HepG2 (cell line): Measurements from ENCODE around the gene STXBP5L. TPM values are rescaled to one million over a fixed set of nuclear protein-coding genes. Genes with fewer than 3 reads are reported as not detected.
A peak's percentile ranks its signal among the peaks of the same experiment; 100 is the strongest.

Experiments
- ATAC-seq: fragments of 200-7000 bp; cut with Tn5 transposase; 3 replicates; pipeline ENCODE4 v1.9.1; 2020; ENCODE audit warnings: mild to moderate bottlenecking, moderate library complexity
- BruUV-seq: library from RNA; stranded (reverse); fragments of 400-500 nt; replicated peaks from 2 replicates; lab custom pipeline; 2021; lab: Mats Ljungman, UMichigan
- CTCF ChIA-PET: fragments of 300-600 bp; formaldehyde crosslinking; extraction: SDS; loops from one replicate; lab custom pipeline; 2021; ENCODE audit warnings: low total read pairs, inconsistent platforms, low intra/inter-chr PET ratio; lab: Yijun Ruan, JAX
- POLR2A ChIA-PET: fragments of 350-600 bp; sonication (Branson Sonifier 250); formaldehyde crosslinking; loops from one replicate; lab custom pipeline; 2020; ENCODE audit warnings: antibody characterized with exemption, inconsistent platforms; lab: Yijun Ruan, JAX
- DNase-seq: peaks from one replicate; pipeline ENCODE4 v3.0.0-alpha.2; 2015; ENCODE audit warnings: low spot score
- FAIRE-seq: peaks from 3 replicates; lab custom pipeline; 2011; peaks lifted over from hg19 to GRCh38; lab: Jason Lieb, UNC
- H2AFZ ChIP-seq: one replicate; pipeline ENCODE4 v1.6.1; 2011; ENCODE audit warnings: low read length, inconsistent platforms
- H3K27ac ChIP-seq: fragments of 300-600 bp; 3 replicates; pipeline ENCODE4 v1.8.0; 2011; ENCODE audit warnings: mixed run types, mild to moderate bottlenecking, mixed read lengths, low read length, inconsistent platforms; ENCODE audit not compliant: insufficient read depth; ENCODE audit errors: extremely low read length
- H3K27me3 ChIP-seq, 2 experiments: fragments of 200-600 bp in 1 of 2; 2 replicates in 1 of 2; 3 replicates in 1 of 2; pipeline versions ENCODE4 v1.6.0 to v1.8.0; 2011; ENCODE audit warnings: low read length in 2 of 2, mild to moderate bottlenecking in 2 of 2, moderate library complexity in 2 of 2, inconsistent platforms in 1 of 2; ENCODE audit not compliant: insufficient read depth in 2 of 2, control insufficient read depth in 1 of 2
- H3K36me3 ChIP-seq, 2 experiments: fragments of 200-600 bp in 1 of 2; replicated peaks in 1 of 2; 2 replicates in 1 of 2; 3 replicates in 1 of 2; pipeline versions ENCODE4 v1.5.1 to v1.8.0; 2011; ENCODE audit warnings: low read length in 2 of 2, inconsistent platforms in 1 of 2; ENCODE audit not compliant: insufficient read depth in 2 of 2, control insufficient read depth in 1 of 2
- H3K4me1 ChIP-seq: 2 replicates; pipeline ENCODE4 v1.5.1; 2012; ENCODE audit warnings: low read length, inconsistent platforms; ENCODE audit not compliant: insufficient read depth
- H3K4me2 ChIP-seq: 2 replicates; pipeline ENCODE4 v1.6.0; 2011; ENCODE audit warnings: low read depth, low read length, inconsistent platforms
- H3K4me3 ChIP-seq, 3 experiments: fragments of 200-600 bp in 1 of 3; sonication (generic), shearing (Covaris generic) in 1 of 3; replicated peaks in 1 of 3; 2 replicates each; pipeline ENCODE4 v1.5.1; 2011 to 2016; ENCODE audit warnings: low read length in 3 of 3, inconsistent platforms in 2 of 3, low read depth in 2 of 3, mild to moderate bottlenecking in 2 of 3, control low read depth in 1 of 3, mixed read lengths in 1 of 3; ENCODE audit not compliant: insufficient read depth in 1 of 3
- H3K79me2 ChIP-seq: one replicate; pipeline ENCODE4 v1.6.1; 2011; ENCODE audit warnings: low read length, inconsistent platforms; ENCODE audit not compliant: insufficient read depth
- H3K9ac ChIP-seq: 2 replicates; pipeline ENCODE4 v1.6.0; 2011; ENCODE audit warnings: mild to moderate bottlenecking, low read depth, low read length, inconsistent platforms; ENCODE audit not compliant: insufficient read depth
- H3K9me3 ChIP-seq: 2 replicates; pipeline ENCODE4 v1.5.1; 2012; ENCODE audit warnings: mild to moderate bottlenecking, low read length
- H4K20me1 ChIP-seq: 2 replicates; pipeline ENCODE4 v1.6.0; 2011; ENCODE audit warnings: inconsistent platforms, mild to moderate bottlenecking, low read length, moderate library complexity; ENCODE audit not compliant: insufficient read depth
- CHD2 ChIP-seq: IDR thresholded peaks from 2 replicates; pipeline ENCODE4 v1.6.1; 2011; ENCODE audit warnings: low read depth, low read length, improper control_type of control experiment
- HNRNPLL ChIP-seq: fragments of 200-400 bp; formaldehyde crosslinking; IDR thresholded peaks from 2 replicates; pipeline ENCODE4 v1.6.1; 2017; ENCODE audit warnings: mild to moderate bottlenecking, low read depth, low read length; ENCODE audit not compliant: poor library complexity, severe bottlenecking
- IRF1 ChIP-seq: sonication (generic); formaldehyde crosslinking; IDR thresholded peaks from 2 replicates; pipeline ENCODE4 v1.4.0; 2020; ENCODE audit warnings: low read depth, mild to moderate bottlenecking, missing genetic modification reagents
- IRF2 ChIP-seq: IDR thresholded peaks from 2 replicates; pipeline ENCODE4 v1.6.1; 2018; ENCODE audit warnings: missing genetic modification reagents, missing compliant biosample characterization
- MBD4 ChIP-seq: IDR thresholded peaks from 2 replicates; pipeline ENCODE4 v1.6.1; 2012; ENCODE audit warnings: low read length, inconsistent platforms, borderline replicate concordance
- NFKB2 ChIP-seq: sonication (generic); formaldehyde crosslinking; IDR thresholded peaks from 2 replicates; pipeline ENCODE4 v1.4.0; 2020; ENCODE audit warnings: missing genetic modification reagents, borderline replicate concordance
- ZBTB33 ChIP-seq: sonication (generic); formaldehyde crosslinking; IDR thresholded peaks from 2 replicates; pipeline ENCODE4 v1.4.0; 2020; ENCODE audit warnings: missing genetic modification reagents
- ZNF468 ChIP-seq: sonication (generic); formaldehyde crosslinking; IDR thresholded peaks from 2 replicates; pipeline ENCODE4 v1.8.0; 2022; ENCODE audit warnings: mild to moderate bottlenecking, moderate library complexity, missing genetic modification reagents
- ZNF501 ChIP-seq: sonication (generic); formaldehyde crosslinking; IDR thresholded peaks from 2 replicates; pipeline ENCODE4 v1.5.1; 2020; ENCODE audit warnings: mild to moderate bottlenecking, moderate library complexity, missing genetic modification reagents
- ZNF713 ChIP-seq: sonication (generic); formaldehyde crosslinking; IDR thresholded peaks from 2 replicates; pipeline ENCODE4 v1.4.0; 2020; ENCODE audit warnings: mild to moderate bottlenecking, missing genetic modification reagents
- ZSCAN30 ChIP-seq: sonication (generic); formaldehyde crosslinking; IDR thresholded peaks from 2 replicates; pipeline ENCODE4 v1.5.0; 2020; ENCODE audit warnings: mild to moderate bottlenecking, missing genetic modification reagents
- WGBS: methylation state at CpG from one replicate; pipeline ENCODE4 v1.1.6; 2017; ENCODE audit warnings: low lambda C conversion rate; 5-methylcytosine and 5-hydroxymethylcytosine counted together
- in situ Hi-C: cut with HindIII; loops from 2 replicates; pipeline ENCODE4 v1.10.0; 2017; ENCODE audit warnings: low pct_unique_long_range_greater_than_20kb; ENCODE audit not compliant: extremely low pct_ligation_motif_present
- intact Hi-C: fragments of 100-400 bp; cut with micrococcal nuclease; formaldehyde crosslinking; loops from one replicate; pipeline ENCODE4 v1.10.0; 2022; ENCODE audit not compliant: unreplicated experiment
- polyA plus RNA-seq, 8 experiments: library from polyadenylated mRNA; depleted of rRNA in 3 of 8; stranded (reverse) in 7 of 8; unstranded in 1 of 8; fragments of >200 nt; fragmentation: Illumina TruSeq in 4 of 8; extraction: Trizol in 4 of 8; gene quantifications; 2 replicates each; pipeline versions ENCODE4 v1.2.1 to v1.2.3, GENCODE V29; 2011 to 2016; ENCODE audit warnings: low read depth in 4 of 8, missing spikeins in 1 of 8, mixed read lengths in 1 of 8; ENCODE audit not compliant: insufficient read depth in 1 of 8
- total RNA-seq, 5 experiments: library from RNA; depleted of rRNA; stranded (reverse); fragments of >200 nt; fragmentation: Illumina TruSeq; extraction: Trizol; gene quantifications; 2 replicates each; pipeline ENCODE4 v1.2.3, GENCODE V29; 2016; ENCODE audit warnings: low read depth in 1 of 5
- TF ChIP-seq, protein P1 (sequence below): IDR thresholded peaks from 2 replicates; pipeline ENCODE4 v1.6.1; 2012; ENCODE audit warnings: low read depth, low read length, improper control_type of control experiment

Gene STXBP5L
- total and polyA plus RNA-seq, 2 of the 13 experiments (the other 11 are each of a cell fraction or from before 2014, with no cell fraction given) = not detected

GRCh38 chr3:121430664-121431215 lies 522.7 kb downstream of the STXBP5L start:
- H3K27me3 ChIP-seq = no peaks in the 10 kb centered on the region
- H3K36me3 ChIP-seq = peaks cover 0 to 26% of the 10 kb centered on the region in 2 experiments; a peak in 2 of 5 replicates
- H2AFZ ChIP-seq = no peak overlapping the region
- DNase-seq = no peak
- no TSS peak for BruUV-seq
- POLR2A ChIA-PET = no interaction called here
- H3K79me2 ChIP-seq = no peaks in the 10 kb centered on the region
- no peaks in the 10 kb centered on the region for H4K20me1 ChIP-seq
- H3K4me3 ChIP-seq = no peak overlapping the region
- H3K27ac ChIP-seq = no peak overlapping the region
- TF ChIP-seq ZNF468 (CRISPR knock-in tag) (no peak), ZNF501 (CRISPR knock-in tag) (no peak)
- TF ChIP-seq, all 625 proteins: peak for 0
- ATAC-seq = no peak
- intact Hi-C loops = no loop called here
- Histone ChIP-seq H3K4me1 (no peaks in the 10 kb centered on the region), H3K4me2 (no peak overlapping the region), H3K9ac (no peak overlapping the region), H3K9me3 (no peaks in the 10 kb centered on the region)
- FAIRE-seq = no peak
- CTCF ChIA-PET = no interaction called here
- in situ Hi-C loops = no loop called here

DNA sequence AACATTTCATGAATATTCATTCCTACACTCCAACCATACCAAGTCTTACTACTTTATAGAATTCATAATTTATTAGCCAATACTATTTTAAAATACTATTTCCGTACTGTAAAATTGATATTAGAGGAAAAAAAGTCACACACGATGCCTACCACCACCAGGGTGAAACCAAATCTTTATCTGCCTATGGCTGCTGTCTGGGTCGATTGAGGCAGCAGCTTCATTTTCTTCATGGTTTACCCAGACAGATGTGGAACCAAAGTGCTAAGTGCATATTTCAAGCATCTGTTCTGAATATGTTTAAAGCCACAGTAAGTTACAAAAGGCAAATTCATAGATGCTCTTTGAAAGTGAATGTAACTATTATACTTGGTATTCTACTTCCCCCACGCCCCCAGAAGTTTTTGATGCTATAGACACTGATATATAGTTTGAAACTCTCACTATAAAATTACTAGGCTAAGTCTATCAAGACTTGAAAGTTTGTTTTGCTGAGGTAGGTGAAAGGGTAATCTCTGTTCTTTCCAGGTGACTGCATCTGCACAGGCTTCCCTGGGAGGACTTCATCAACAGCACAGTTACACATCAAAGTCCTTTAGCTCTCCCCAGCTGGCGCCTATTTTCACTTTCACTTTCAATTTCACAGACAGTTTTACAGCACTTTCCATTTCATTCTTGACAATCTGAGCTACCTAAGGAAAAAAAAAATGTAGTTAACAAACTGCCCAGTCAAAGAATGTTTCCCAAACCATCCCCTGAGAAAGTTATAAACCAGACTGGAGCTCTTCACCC lies 523.9 kb downstream of the STXBP5L start:
- H4K20me1 ChIP-seq = no peaks in the 10 kb centered on the region
- no TSS peak for BruUV-seq
- no peak overlapping the region for H3K27ac ChIP-seq
- peak overlapping the region; percentile 12 for H2AFZ ChIP-seq
- peaks cover 0 to 32% of the 10 kb centered on the region in 2 experiments; a peak in 2 of 5 replicates for H3K36me3 ChIP-seq
- no peak overlapping the region for H3K9ac ChIP-seq
- no peaks in the 10 kb centered on the region for H3K4me1 ChIP-seq
- H3K4me3 ChIP-seq = no peak overlapping the region
- 95% methylated on average over 5 of the region's 5 CpGs for WGBS
- ChIA-PET CTCF (no interaction called here), POLR2A (no interaction called here)
- DNase-seq (peak; percentile 35), ATAC-seq (peak; percentile 43; the same call in 1 of the 3 replicates), FAIRE-seq (no peak)
- H3K9me3 ChIP-seq = no peaks in the 10 kb centered on the region
- H3K27me3 ChIP-seq = no peaks in the 10 kb centered on the region
- intact Hi-C loops = no loop called here
- H3K4me2 ChIP-seq = no peak overlapping the region
- no peaks in the 10 kb centered on the region for H3K79me2 ChIP-seq
- in situ Hi-C loops = no loop called here
- TF ChIP-seq ZSCAN30 (CRISPR knock-in tag) (no peak), CHD2 (no peak), MBD4 (no peak), IRF1 (CRISPR knock-in tag) (peak; percentile 96; the same call in 1 of the 2 replicates), ZNF713 (CRISPR knock-in tag) (no peak), IRF2 (CRISPR knock-in tag) (peak; percentile 100), HNRNPLL (no peak), NFKB2 (CRISPR knock-in tag) (no peak), ZBTB33 (CRISPR knock-in tag) (0 out of 2 replicates have a peak, but pooled peaks have one; percentile 27)
- TF ChIP-seq, protein P1, sequence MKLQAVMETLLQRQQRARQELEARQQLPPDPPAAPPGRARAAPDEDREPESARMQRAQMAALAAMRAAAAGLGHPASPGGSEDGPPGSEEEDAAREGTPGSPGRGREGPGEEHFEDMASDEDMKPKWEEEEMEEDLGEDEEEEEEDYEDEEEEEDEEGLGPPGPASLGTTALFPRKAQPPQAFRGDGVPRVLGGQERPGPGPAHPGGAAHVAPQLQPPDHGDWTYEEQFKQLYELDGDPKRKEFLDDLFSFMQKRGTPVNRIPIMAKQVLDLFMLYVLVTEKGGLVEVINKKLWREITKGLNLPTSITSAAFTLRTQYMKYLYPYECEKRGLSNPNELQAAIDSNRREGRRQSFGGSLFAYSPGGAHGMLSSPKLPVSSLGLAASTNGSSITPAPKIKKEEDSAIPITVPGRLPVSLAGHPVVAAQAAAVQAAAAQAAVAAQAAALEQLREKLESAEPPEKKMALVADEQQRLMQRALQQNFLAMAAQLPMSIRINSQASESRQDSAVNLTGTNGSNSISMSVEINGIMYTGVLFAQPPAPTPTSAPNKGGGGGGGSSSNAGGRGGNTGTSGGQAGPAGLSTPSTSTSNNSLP = no peak
